ENCODE results near the gene APBA1.
"Not testable (repeated sequence)": the region's sequence is repeated elsewhere in the genome, so short reads cannot be mapped to it uniquely, and the experiment has no call there.

The APBA1 gene

GRCh38 chr9:69470186-69470977, 201.8 kb downstream of the APBA1 start:
- DNase-seq, result no peak

- DNase-seq, result no peak
These were observed 203.0 kb downstream of the APBA1 start for GRCh38 chr9:69469136-69469535.

GRCh38 chr9:69468380-69468779, 203.8 kb downstream of the APBA1 start:
- no peak for DNase-seq

- DNase-seq, result no peak
These were observed 206.0 kb downstream of the APBA1 start for GRCh38 chr9:69466151-69466550.

GRCh38 chr9:69465473-69465872, 206.7 kb downstream of the APBA1 start:
- no peak for DNase-seq

- no peak for DNase-seq
These were observed 208.6 kb downstream of the APBA1 start for GRCh38 chr9:69463497-69464068.

GRCh38 chr9:69462394-69462793, 209.8 kb downstream of the APBA1 start:
- DNase-seq, result no peak

GRCh38 chr9:69461103-69461887, 210.9 kb downstream of the APBA1 start:
- DNase-seq, result no peak

GRCh38 chr9:69460012-69460411, 212.2 kb downstream of the APBA1 start:
- DNase-seq, result no peak

- no peak for DNase-seq
These were observed 214.0 kb downstream of the APBA1 start for GRCh38 chr9:69458176-69458575.

GRCh38 chr9:69456201-69456600, 216.0 kb downstream of the APBA1 start:
- DNase-seq, result no peak

GRCh38 chr9:69455311-69455710, 216.9 kb downstream of the APBA1 start:
- no peak for DNase-seq

- no peak for DNase-seq
These were observed 217.8 kb downstream of the APBA1 start for GRCh38 chr9:69454321-69454720.

GRCh38 chr9:69453746-69454145, 218.4 kb downstream of the APBA1 start:
- DNase-seq, result no peak

GRCh38 chr9:69452110-69452782, 219.9 kb downstream of the APBA1 start:
- no peak for DNase-seq

- DNase-seq, result no peak
These were observed 225.7 kb downstream of the APBA1 start for GRCh38 chr9:69446496-69446895.

GRCh38 chr9:69445251-69445650, 226.9 kb downstream of the APBA1 start:
- DNase-seq, result no peak

GRCh38 chr9:69444791-69445190, 227.4 kb downstream of the APBA1 start:
- no peak for DNase-seq

GRCh38 chr9:69444021-69444420, 228.2 kb downstream of the APBA1 start:
- no peak for DNase-seq

- DNase-seq, result no peak
These were observed 229.0 kb downstream of the APBA1 start for GRCh38 chr9:69443178-69443577.

GRCh38 chr9:69442486-69442885, 229.7 kb downstream of the APBA1 start:
- DNase-seq, result no peak

GRCh38 chr9:69440254-69440955, 231.8 kb downstream of the APBA1 start:
- DNase-seq, result peak; percentile 16

- DNase-seq, result not testable (repeated sequence)
These were observed 232.5 kb downstream of the APBA1 start for GRCh38 chr9:69439654-69440053.
